Kidney epithelial cell (primary cell): ENCODE data around the gene SUMO4. TPM values are rescaled to one million over a fixed set of nuclear protein-coding genes. Genes with fewer than 3 reads are reported as not detected.

ENCODE experiments used
- DNase-seq: peaks from one replicate; pipeline ENCODE4 v3.0.0-alpha.2; 2010; ENCODE audit warnings: low read depth
- H3K27me3 ChIP-seq: 2 replicates; pipeline ENCODE4 v1.6.0; 2011; ENCODE audit warnings: low read length; ENCODE audit not compliant: control insufficient read depth, insufficient read depth
- H3K36me3 ChIP-seq: 2 replicates; pipeline ENCODE4 v1.5.1; 2011; ENCODE audit warnings: low read length; ENCODE audit not compliant: control insufficient read depth, insufficient read depth
- H3K4me3 ChIP-seq: 2 replicates; pipeline ENCODE4 v1.5.1; 2011; ENCODE audit warnings: low read depth, mild to moderate bottlenecking, control low read depth, low read length
- CTCF ChIP-seq: IDR thresholded peaks from 2 replicates; pipeline ENCODE4 v1.5.1; 2011; ENCODE audit warnings: mild to moderate bottlenecking, moderate library complexity, low read length, control low read depth, inconsistent platforms; ENCODE audit not compliant: insufficient read depth, poor library complexity, severe bottlenecking
- total RNA-seq: library from RNA; depleted of rRNA; stranded (reverse); fragments of >200 nt; gene quantifications from 2 replicates; pipeline ENCODE4 v1.2.3, GENCODE V29; 2015

Gene SUMO4
- total RNA-seq, 1 donor from 2014 or later = not detected

GRCh38 chr6:149360536-149360935, 39.5 kb upstream of the SUMO4 start:
- no peak for DNase-seq
- no peak for TF ChIP-seq CTCF
- Histone ChIP-seq H3K4me3 (no peak overlapping the region), H3K36me3 (no peaks in the 10 kb centered on the region), H3K27me3 (no peaks in the 10 kb centered on the region)

GRCh38 chr6:149362289-149362688, 37.8 kb upstream of the SUMO4 start:
- TF ChIP-seq CTCF = no peak
- H3K27me3 ChIP-seq = no peaks in the 10 kb centered on the region
- no peaks in the 10 kb centered on the region for H3K36me3 ChIP-seq
- H3K4me3 ChIP-seq = no peak overlapping the region
- no peak for DNase-seq

GRCh38 chr6:149363154-149363553, 36.9 kb upstream of the SUMO4 start:
- Histone ChIP-seq H3K27me3 (no peaks in the 10 kb centered on the region), H3K4me3 (no peak overlapping the region), H3K36me3 (no peaks in the 10 kb centered on the region)
- no peak for DNase-seq
- no peak for TF ChIP-seq CTCF

GRCh38 chr6:149364557-149364956, 35.5 kb upstream of the SUMO4 start:
- no peaks in the 10 kb centered on the region for H3K36me3 ChIP-seq
- H3K4me3 ChIP-seq = no peak overlapping the region
- TF ChIP-seq CTCF = no peak
- no peaks in the 10 kb centered on the region for H3K27me3 ChIP-seq
- DNase-seq = no peak

GRCh38 chr6:149365197-149365596, 34.9 kb upstream of the SUMO4 start:
- Histone ChIP-seq H3K4me3 (no peak overlapping the region), H3K27me3 (no peaks in the 10 kb centered on the region), H3K36me3 (no peaks in the 10 kb centered on the region)
- no peak for DNase-seq
- no peak for TF ChIP-seq CTCF

GRCh38 chr6:149366267-149366921, 33.7 kb upstream of the SUMO4 start:
- Histone ChIP-seq H3K4me3 (no peak overlapping the region), H3K36me3 (no peaks in the 10 kb centered on the region), H3K27me3 (no peaks in the 10 kb centered on the region)
- TF ChIP-seq CTCF = no peak
- DNase-seq = no peak
